ENCODE measurements around the gene CD79B. TPM values are rescaled to one million over a fixed set of nuclear protein-coding genes. Genes with fewer than 3 reads are reported as not detected.

The CD79B gene
- total RNA-seq, 2 experiments from 2014 or later, result 34.6 to 39.9 TPM

- Mint-ChIP-seq H3K4me3 (no peak overlapping the region), H3K27me3 (peaks cover 2% of the 10 kb centered on the region), H3K9me3 (no peaks in the 10 kb centered on the region), H3K27ac (no peak overlapping the region), H3K36me3 (ENCODE audit: low read depth) (no peaks in the 10 kb centered on the region), H3K4me1 (peaks cover 16% of the 10 kb centered on the region)
- DNase-seq, result no peak
- ChIA-PET CTCF (interaction anchor here (1.1 to 1.2 kb wide), 2 partner anchors 12 to 43 kb away, joined by 3 to 4 read pairs; no protein-coding TSS in a partner anchor), POLR2A (no interaction called here)
Observed at GRCh38 chr17:63963123-63963522, 31.0 kb upstream of the CD79B start.

GRCh38 chr17:63962298-63962744, 30.2 kb upstream of the CD79B start:
- DNase-seq, result no peak
- H3K27me3 Mint-ChIP-seq, result peaks cover 2% of the 10 kb centered on the region
- ChIA-PET POLR2A (no interaction called here), CTCF (interaction anchor here (1.1 to 2.1 kb wide), 5 partner anchors 16 to 67 kb away, joined by 3 to 8 read pairs (median 6); no protein-coding TSS in a partner anchor)
- no peaks in the 10 kb centered on the region for H3K9me3 Mint-ChIP-seq
- H3K36me3 Mint-ChIP-seq (ENCODE audit: low read depth), result no peaks in the 10 kb centered on the region
- peaks cover 15% of the 10 kb centered on the region for H3K4me1 Mint-ChIP-seq
- H3K4me3 Mint-ChIP-seq, result no peak overlapping the region
- H3K27ac Mint-ChIP-seq, result peak overlapping the region; percentile 17

GRCh38 chr17:63961355-63962212, 29.5 kb upstream of the CD79B start:
- ChIA-PET CTCF (interaction anchor here (0.6 to 2.1 kb wide), 8 partner anchors 9 to 67 kb away, joined by 3 to 8 read pairs (median 4); no protein-coding TSS in a partner anchor), POLR2A (interaction anchor here (0.5 kb wide), 1 partner anchor 14 kb away, joined by 3 read pairs; no protein-coding TSS in a partner anchor)
- H3K27ac Mint-ChIP-seq, result no peak overlapping the region
- peaks cover 2% of the 10 kb centered on the region for H3K27me3 Mint-ChIP-seq
- DNase-seq, result peak; percentile 31
- H3K4me1 Mint-ChIP-seq, result peaks cover 9% of the 10 kb centered on the region
- no peaks in the 10 kb centered on the region for H3K9me3 Mint-ChIP-seq
- no peak overlapping the region for H3K4me3 Mint-ChIP-seq
- H3K36me3 Mint-ChIP-seq (ENCODE audit: low read depth), result no peaks in the 10 kb centered on the region

GRCh38 chr17:63960430-63960829, 28.3 kb upstream of the CD79B start:
- H3K4me1 Mint-ChIP-seq, result peaks cover 7% of the 10 kb centered on the region
- no peaks in the 10 kb centered on the region for H3K36me3 Mint-ChIP-seq (ENCODE audit: low read depth)
- ChIA-PET POLR2A (no interaction called here), CTCF (interaction anchor here (1.9 kb wide), 1 partner anchor 41 kb away, joined by 7 read pairs; no protein-coding TSS in a partner anchor)
- no peak overlapping the region for H3K4me3 Mint-ChIP-seq
- no peak overlapping the region for H3K27ac Mint-ChIP-seq
- DNase-seq, result no peak
- H3K27me3 Mint-ChIP-seq, result peaks cover 2% of the 10 kb centered on the region
- H3K9me3 Mint-ChIP-seq, result no peaks in the 10 kb centered on the region

GRCh38 chr17:63960006-63960405, 27.9 kb upstream of the CD79B start:
- H3K27me3 Mint-ChIP-seq, result peaks cover 2% of the 10 kb centered on the region
- DNase-seq, result no peak
- no peak overlapping the region for H3K4me3 Mint-ChIP-seq
- no peaks in the 10 kb centered on the region for H3K9me3 Mint-ChIP-seq
- H3K27ac Mint-ChIP-seq, result no peak overlapping the region
- POLR2A ChIA-PET, result no interaction called here
- peaks cover 7% of the 10 kb centered on the region for H3K4me1 Mint-ChIP-seq
- CTCF ChIA-PET, result interaction anchor here (1.1 to 1.3 kb wide), 2 partner anchors 13 to 35 kb away, joined by 3 to 4 read pairs; no protein-coding TSS in a partner anchor
- H3K36me3 Mint-ChIP-seq (ENCODE audit: low read depth), result no peaks in the 10 kb centered on the region

GRCh38 chr17:63956296-63956920, 24.3 kb upstream of the CD79B start:
- Mint-ChIP-seq H3K27me3 (no peaks in the 10 kb centered on the region), H3K4me1 (peaks cover 27% of the 10 kb centered on the region), H3K9me3 (no peaks in the 10 kb centered on the region), H3K36me3 (ENCODE audit: low read depth) (no peaks in the 10 kb centered on the region), H3K4me3 (no peak overlapping the region), H3K27ac (peak overlapping the region; percentile 38)
- ChIA-PET CTCF (interaction anchor here (1.0 to 2.9 kb wide), 4 partner anchors 8 to 69 kb away, joined by 3 to 13 read pairs (median 6); no protein-coding TSS in a partner anchor), POLR2A (no interaction called here)
- no peak for DNase-seq

GRCh38 chr17:63955791-63956190, 23.7 kb upstream of the CD79B start:
- CTCF ChIA-PET, result interaction anchor here (1.0 to 2.9 kb wide), 5 partner anchors 9 to 69 kb away, joined by 3 to 13 read pairs (median 4); partner anchors contain the start of gene GH1
- no peak for DNase-seq
- Mint-ChIP-seq H3K9me3 (no peaks in the 10 kb centered on the region), H3K27ac (no peak overlapping the region), H3K36me3 (ENCODE audit: low read depth) (no peaks in the 10 kb centered on the region), H3K4me1 (peaks cover 26% of the 10 kb centered on the region), H3K27me3 (no peaks in the 10 kb centered on the region), H3K4me3 (no peak overlapping the region)
- POLR2A ChIA-PET, result no interaction called here

- Mint-ChIP-seq H3K27ac (no peak overlapping the region), H3K9me3 (no peaks in the 10 kb centered on the region), H3K36me3 (ENCODE audit: low read depth) (no peaks in the 10 kb centered on the region), H3K27me3 (no peaks in the 10 kb centered on the region), H3K4me3 (no peak overlapping the region), H3K4me1 (peaks cover 26% of the 10 kb centered on the region)
- CTCF ChIA-PET, result interaction anchor here (0.9 to 1.5 kb wide), 6 partner anchors 9 to 70 kb away, joined by 3 to 5 read pairs (median 4); partner anchors contain the start of gene GH1
- POLR2A ChIA-PET, result no interaction called here
- no peak for DNase-seq
Observed at GRCh38 chr17:63955232-63955631, 23.1 kb upstream of the CD79B start.

GRCh38 chr17:63954402-63955063, 22.4 kb upstream of the CD79B start:
- ChIA-PET POLR2A (no interaction called here), CTCF (interaction anchor here (0.6 to 1.5 kb wide), 8 partner anchors 9 to 106 kb away, joined by 3 to 5 read pairs (median 3); partner anchors contain the start of genes GH1 and ICAM2)
- no peak overlapping the region for H3K4me3 Mint-ChIP-seq
- H3K36me3 Mint-ChIP-seq (ENCODE audit: low read depth), result no peaks in the 10 kb centered on the region
- H3K27ac Mint-ChIP-seq, result peak overlapping the region; percentile 69
- H3K9me3 Mint-ChIP-seq, result no peaks in the 10 kb centered on the region
- H3K4me1 Mint-ChIP-seq, result peaks cover 26% of the 10 kb centered on the region
- DNase-seq, result peak; percentile 40
- H3K27me3 Mint-ChIP-seq, result no peaks in the 10 kb centered on the region

- H3K36me3 Mint-ChIP-seq (ENCODE audit: low read depth), result no peaks in the 10 kb centered on the region
- no peaks in the 10 kb centered on the region for H3K9me3 Mint-ChIP-seq
- H3K27ac Mint-ChIP-seq, result no peak overlapping the region
- no peak overlapping the region for H3K4me3 Mint-ChIP-seq
- peak; percentile 41 for DNase-seq
- POLR2A ChIA-PET, result no interaction called here
- H3K27me3 Mint-ChIP-seq, result no peaks in the 10 kb centered on the region
- CTCF ChIA-PET, result interaction anchor here (0.7 to 1.6 kb wide), 6 partner anchors 10 to 39 kb away, joined by 3 to 5 read pairs (median 3); partner anchors contain the start of gene CD79B
- H3K4me1 Mint-ChIP-seq, result peaks cover 33% of the 10 kb centered on the region
Observed at GRCh38 chr17:63950940-63951907, 19.1 kb upstream of the CD79B start.

- CTCF ChIA-PET, result interaction anchor here (0.9 to 1.6 kb wide), 5 partner anchors 16 to 38 kb away, joined by 3 to 5 read pairs (median 5); partner anchors contain the start of gene CD79B
- peaks cover 38% of the 10 kb centered on the region for H3K4me1 Mint-ChIP-seq
- DNase-seq, result no peak
- no peak overlapping the region for H3K4me3 Mint-ChIP-seq
- POLR2A ChIA-PET, result no interaction called here
- H3K27ac Mint-ChIP-seq, result no peak overlapping the region
- H3K9me3 Mint-ChIP-seq, result no peaks in the 10 kb centered on the region
- no peaks in the 10 kb centered on the region for H3K27me3 Mint-ChIP-seq
- no peaks in the 10 kb centered on the region for H3K36me3 Mint-ChIP-seq (ENCODE audit: low read depth)
Observed at GRCh38 chr17:63949576-63950250, 17.6 kb upstream of the CD79B start.
